Kidney (tissue), 14 donors: ENCODE data around the gene FRAS1. TPM values are rescaled to one million over a fixed set of nuclear protein-coding genes. Genes with fewer than 3 reads are reported as not detected.

Experiments
- DNase-seq, 5 donors: peaks; one replicate each; pipeline ENCODE4 v3.0.0-alpha.2; 2013 to 2020
- FAIRE-seq: peaks from 2 replicates; lab custom pipeline; 2012; peaks lifted over from hg19 to GRCh38; lab: Jason Lieb, UNC
- H3K27ac ChIP-seq, 2 donors: one replicate each; pipeline ENCODE4 v1.7.0; 2013; ENCODE audit warnings: low read depth in 2 of 2, low read length in 2 of 2, inconsistent platforms in 1 of 2
- H3K27me3 ChIP-seq: one replicate; pipeline ENCODE4 v1.7.1; 2013; ENCODE audit warnings: low read length, inconsistent platforms; ENCODE audit not compliant: control insufficient read depth, insufficient read depth
- H3K36me3 ChIP-seq, 3 donors: one replicate each; pipeline versions ENCODE4 v1.7.0 to v1.7.1; 2013; ENCODE audit warnings: low read length in 3 of 3, control low read depth in 1 of 3, inconsistent platforms in 1 of 3; ENCODE audit not compliant: insufficient read depth in 3 of 3, control insufficient read depth in 2 of 3
- H3K4me1 ChIP-seq, 3 donors: one replicate each; pipeline versions ENCODE4 v1.7.0 to v1.7.1; 2013; ENCODE audit warnings: low read length in 3 of 3, inconsistent platforms in 1 of 3, low read depth in 1 of 3; ENCODE audit not compliant: control insufficient read depth in 2 of 3, insufficient read depth in 2 of 3
- H3K4me3 ChIP-seq, 3 donors: one replicate each; pipeline versions ENCODE4 v1.7.0 to v1.8.1; 2013; ENCODE audit warnings: low read length in 3 of 3, control low read depth in 1 of 3, inconsistent platforms in 1 of 3
- H3K9ac ChIP-seq, 3 donors: one replicate each; pipeline versions ENCODE4 v1.7.0 to v1.7.1; 2013; ENCODE audit warnings: low read length in 3 of 3, control low read depth in 1 of 3, inconsistent platforms in 1 of 3
- H3K9me3 ChIP-seq, 3 donors: one replicate each; pipeline versions ENCODE4 v1.7.0 to v1.7.1; 2013; ENCODE audit warnings: low read length in 3 of 3, control low read depth in 1 of 3, inconsistent platforms in 1 of 3; ENCODE audit not compliant: control insufficient read depth in 2 of 3, insufficient read depth in 1 of 3
- CTCF ChIP-seq: IDR thresholded peaks from 3 replicates; pipeline ENCODE4 v1.5.1; 2012; ENCODE audit warnings: mild to moderate bottlenecking, moderate library complexity, borderline replicate concordance; ENCODE audit not compliant: insufficient read depth; ENCODE audit errors: extremely low read depth
- intact Hi-C: fragments of 100-400 bp; cut with DNase I; formaldehyde crosslinking; loops from one replicate; pipeline ENCODE4 v1.11.1; 2022
- polyA plus RNA-seq: library from polyadenylated mRNA; stranded (reverse); fragments of 350-450 nt; fragmentation: Illumina TruSeq; extraction: RNeasy Lipid Tissue Mini Kit (QIAGEN cat#74804); gene quantifications from one replicate; pipeline ENCODE4 v1.2.3, GENCODE V29; 2014; ENCODE audit warnings: low read depth, low replicate concordance; ENCODE audit not compliant: insufficient read depth
- total RNA-seq: library from RNA; stranded (reverse); fragmentation: NEBNext Ultra II Directional; extraction: Animal tissue kit (Norgen Biotek cat#: 25700); gene quantifications from one replicate; pipeline ENCODE4 v1.2.1, GENCODE V29; 2021
- donor health status: control.
- donor health status: control.
- donor health status: control.
- donor health status: control.
- donor health status: control.
- donor health status: DM: yes; HTN: yes; CAD: no.
- donor health status: Normal renal cell carcinoma (clear cell type).

The FRAS1 gene
- total and polyA plus RNA-seq, 2 donors from 2014 or later = 6.5 to 31.5 TPM

GRCh38 chr4:78210694-78211410 lies 153.7 kb downstream of the FRAS1 start:
- H3K9ac ChIP-seq = no peak overlapping the region
- no peaks in the 10 kb centered on the region for H3K36me3 ChIP-seq
- no peaks in the 10 kb centered on the region for H3K4me1 ChIP-seq
- H3K4me3 ChIP-seq = no peak overlapping the region
- no peaks in the 10 kb centered on the region for H3K27me3 ChIP-seq
- FAIRE-seq (no peak), DNase-seq (no peak)
- intact Hi-C loops = no loop called here
- H3K9me3 ChIP-seq = no peaks in the 10 kb centered on the region
- H3K27ac ChIP-seq = no peak overlapping the region
- TF ChIP-seq CTCF = no peak

GRCh38 chr4:78213218-78213617 lies 156.1 kb downstream of the FRAS1 start:
- no peak for DNase-seq

GRCh38 chr4:78214078-78214477 lies 157.0 kb downstream of the FRAS1 start:
- no peaks in the 10 kb centered on the region for H3K4me1 ChIP-seq
- FAIRE-seq = no peak
- no peak for TF ChIP-seq CTCF
- H3K27ac ChIP-seq = no peak overlapping the region
- intact Hi-C loops = no loop called here
- DNase-seq = no peak
- H3K36me3 ChIP-seq = no peaks in the 10 kb centered on the region
- no peaks in the 10 kb centered on the region for H3K9me3 ChIP-seq
- no peak overlapping the region for H3K9ac ChIP-seq
- H3K4me3 ChIP-seq = no peak overlapping the region
- H3K27me3 ChIP-seq = no peaks in the 10 kb centered on the region

More at GRCh38 chr4:78213218-78213617, 156.1 kb downstream of the FRAS1 start:
- H3K27me3 ChIP-seq = no peaks in the 10 kb centered on the region
- no peak for TF ChIP-seq CTCF
- H3K27ac ChIP-seq = no peak overlapping the region
- no peaks in the 10 kb centered on the region for H3K36me3 ChIP-seq
- intact Hi-C loops = no loop called here
- no peak for FAIRE-seq
- H3K9ac ChIP-seq = no peak overlapping the region
- H3K4me3 ChIP-seq = no peak overlapping the region
- H3K9me3 ChIP-seq = no peaks in the 10 kb centered on the region
- no peaks in the 10 kb centered on the region for H3K4me1 ChIP-seq

GRCh38 chr4:78217557-78217956 lies 160.4 kb downstream of the FRAS1 start:
- H3K9me3 ChIP-seq = no peaks in the 10 kb centered on the region
- DNase-seq = no peak
- no peak overlapping the region for H3K27ac ChIP-seq
- intact Hi-C loops = no loop called here
- H3K36me3 ChIP-seq = no peaks in the 10 kb centered on the region
- H3K9ac ChIP-seq = no peak overlapping the region
- H3K27me3 ChIP-seq = no peaks in the 10 kb centered on the region
- FAIRE-seq = no peak
- no peak for TF ChIP-seq CTCF
- H3K4me3 ChIP-seq = no peak overlapping the region
- H3K4me1 ChIP-seq = no peaks in the 10 kb centered on the region
